Neural progenitor cell (in vitro differentiated cells): ENCODE results near the gene PTK6. TPM values are rescaled to one million over a fixed set of nuclear protein-coding genes. Genes with fewer than 3 reads are reported as not detected.

Source experiments
- DNase-seq: peaks from one replicate; pipeline ENCODE4 v3.0.0-alpha.2; 2016; ENCODE audit warnings: low spot score
- H2AFZ ChIP-seq: fragments of 200-600 bp; sonication (generic); replicated peaks from 2 replicates; pipeline ENCODE4 v1.6.1; 2016; ENCODE audit warnings: antibody characterized with exemption
- H3F3A ChIP-seq: fragments of 200-600 bp; sonication (generic); 2 replicates; pipeline ENCODE4 v1.6.1; 2016; ENCODE audit warnings: antibody characterized with exemption, low read depth
- H3K27ac ChIP-seq: fragments of 200-600 bp; sonication (generic); 2 replicates; pipeline ENCODE4 v1.5.1; 2016; ENCODE audit warnings: mild to moderate bottlenecking
- H3K27me3 ChIP-seq: fragments of 200-600 bp; sonication (generic); 2 replicates; pipeline ENCODE4 v1.6.1; 2016; ENCODE audit warnings: mild to moderate bottlenecking, moderate library complexity
- H3K36me3 ChIP-seq: fragments of 200-600 bp; sonication (generic); 2 replicates; pipeline ENCODE4 v1.5.1; 2016
- H3K4me1 ChIP-seq: fragments of 200-600 bp; sonication (generic); 2 replicates; pipeline ENCODE4 v1.6.1; 2016; ENCODE audit warnings: mixed run types
- H3K4me2 ChIP-seq: fragments of 200-600 bp; sonication (generic); 2 replicates; pipeline ENCODE4 v1.6.1; 2016
- H3K4me3 ChIP-seq: fragments of 200-600 bp; sonication (generic); 2 replicates; pipeline ENCODE4 v1.5.1; 2016
- H3K79me2 ChIP-seq: fragments of 200-600 bp; sonication (generic); 2 replicates; pipeline ENCODE4 v1.6.1; 2016; ENCODE audit warnings: low read depth
- H3K9ac ChIP-seq: fragments of 200-600 bp; sonication (generic); 2 replicates; pipeline ENCODE4 v1.6.1; 2016
- H3K9me3 ChIP-seq: fragments of 200-600 bp; sonication (generic); 2 replicates; pipeline ENCODE4 v1.5.1; 2016; ENCODE audit warnings: low read depth
- H4K20me1 ChIP-seq: fragments of 200-600 bp; sonication (generic); 2 replicates; pipeline ENCODE4 v1.6.1; 2016; ENCODE audit warnings: low read depth
- H3K27ac Mint-ChIP-seq: 3 replicates; pipeline ENCODE4 v1.8.0; 2021; ENCODE audit warnings: mixed read lengths
- H3K27me3 Mint-ChIP-seq: 2 replicates; pipeline ENCODE4 v1.8.0; 2022; ENCODE audit warnings: low read depth, mild to moderate bottlenecking, inconsistent platforms, moderate library complexity, mixed read lengths; ENCODE audit not compliant: insufficient read depth
- H3K36me3 Mint-ChIP-seq: 3 replicates; pipeline ENCODE4 v1.8.0; 2021; ENCODE audit warnings: mixed read lengths
- H3K4me1 Mint-ChIP-seq: 3 replicates; pipeline ENCODE4 v1.8.0; 2021; ENCODE audit warnings: mixed read lengths
- H3K4me3 Mint-ChIP-seq: 3 replicates; pipeline ENCODE4 v1.8.0; 2021; ENCODE audit warnings: mild to moderate bottlenecking, moderate library complexity, mixed read lengths
- H3K9me3 Mint-ChIP-seq: 3 replicates; pipeline ENCODE4 v1.8.0; 2020; ENCODE audit warnings: mixed read lengths
- CTCF ChIP-seq: fragments of 200-600 bp; sonication (generic); IDR thresholded peaks from 2 replicates; pipeline ENCODE4 v1.5.1; 2017; ENCODE audit warnings: antibody characterized with exemption, mild to moderate bottlenecking
- EZH2 ChIP-seq: fragments of 200-600 bp; sonication (generic); IDR thresholded peaks from 2 replicates; pipeline ENCODE4 v1.6.1; 2017; ENCODE audit warnings: antibody characterized with exemption, mild to moderate bottlenecking, moderate library complexity
- EZH2phosphoT487 ChIP-seq: fragments of 200-600 bp; sonication (generic); IDR thresholded peaks from 2 replicates; pipeline ENCODE4 v1.6.1; 2017; ENCODE audit warnings: antibody characterized with exemption
- total RNA-seq: library from RNA; depleted of rRNA; stranded (reverse); fragments of >200 nt; gene quantifications from 2 replicates; pipeline ENCODE4 v1.2.3, GENCODE V29; 2015; ENCODE audit warnings: low replicate concordance

PTK6 gene
- total RNA-seq, 1 donor from 2014 or later = not detected

DNA sequence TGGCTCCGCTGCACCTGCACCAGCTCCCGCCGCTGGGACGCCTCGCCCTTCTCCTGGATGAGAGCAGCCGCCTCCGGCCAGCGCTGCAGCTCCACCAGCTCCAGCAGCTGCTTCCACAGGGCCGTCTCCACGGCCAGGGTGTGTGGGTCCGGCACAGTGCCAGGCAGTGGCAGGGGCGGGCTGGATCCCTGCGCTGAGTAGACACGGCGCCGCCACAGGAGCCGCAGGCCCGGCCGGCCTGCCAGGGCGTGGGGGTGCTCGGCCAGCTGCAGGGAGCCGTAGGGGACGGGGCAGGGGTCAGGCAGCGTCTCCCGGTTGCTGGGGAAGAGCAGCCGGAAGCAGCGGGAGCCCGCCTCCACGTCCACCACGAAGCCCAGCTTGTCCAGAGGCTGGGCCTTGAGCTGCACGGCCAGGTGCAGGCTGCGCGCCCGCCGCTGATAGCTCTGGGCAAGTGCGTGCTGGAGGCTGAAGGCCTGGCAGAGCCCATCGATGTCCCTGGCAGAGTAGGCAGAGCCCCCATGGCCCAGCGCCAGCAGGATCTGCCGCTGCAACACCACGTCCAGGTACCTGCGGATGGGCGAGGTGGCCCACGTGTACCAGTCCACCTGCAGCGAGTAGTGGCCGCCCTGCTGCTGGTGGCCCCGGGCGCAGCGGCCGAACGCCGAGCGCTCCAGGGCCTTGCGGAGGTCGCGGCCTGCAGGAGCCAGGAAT is 26.2 kb upstream of the PTK6 start:
- no peaks in the 10 kb centered on the region for H3K4me1 Mint-ChIP-seq
- H3F3A ChIP-seq = no peaks in the 10 kb centered on the region
- no peaks in the 10 kb centered on the region for H3K4me1 ChIP-seq
- no peaks in the 10 kb centered on the region for H3K9me3 ChIP-seq
- no peaks in the 10 kb centered on the region for H3K9me3 Mint-ChIP-seq
- H3K27ac Mint-ChIP-seq = no peak overlapping the region
- H4K20me1 ChIP-seq = no peaks in the 10 kb centered on the region
- no peak overlapping the region for H3K4me3 Mint-ChIP-seq
- TF ChIP-seq EZH2 = no peak
- no peaks in the 10 kb centered on the region for H3K27me3 ChIP-seq
- H3K4me3 ChIP-seq = no peak overlapping the region
- H3K36me3 ChIP-seq = no peaks in the 10 kb centered on the region
- DNase-seq = no peak
- no peaks in the 10 kb centered on the region for H3K79me2 ChIP-seq
- no peaks in the 10 kb centered on the region for H3K36me3 Mint-ChIP-seq
- H3K27ac ChIP-seq = no peak overlapping the region
- H3K9ac ChIP-seq = no peak overlapping the region
- no peak overlapping the region for H3K4me2 ChIP-seq
- no peak overlapping the region for H2AFZ ChIP-seq
- H3K27me3 Mint-ChIP-seq = no peaks in the 10 kb centered on the region

DNA sequence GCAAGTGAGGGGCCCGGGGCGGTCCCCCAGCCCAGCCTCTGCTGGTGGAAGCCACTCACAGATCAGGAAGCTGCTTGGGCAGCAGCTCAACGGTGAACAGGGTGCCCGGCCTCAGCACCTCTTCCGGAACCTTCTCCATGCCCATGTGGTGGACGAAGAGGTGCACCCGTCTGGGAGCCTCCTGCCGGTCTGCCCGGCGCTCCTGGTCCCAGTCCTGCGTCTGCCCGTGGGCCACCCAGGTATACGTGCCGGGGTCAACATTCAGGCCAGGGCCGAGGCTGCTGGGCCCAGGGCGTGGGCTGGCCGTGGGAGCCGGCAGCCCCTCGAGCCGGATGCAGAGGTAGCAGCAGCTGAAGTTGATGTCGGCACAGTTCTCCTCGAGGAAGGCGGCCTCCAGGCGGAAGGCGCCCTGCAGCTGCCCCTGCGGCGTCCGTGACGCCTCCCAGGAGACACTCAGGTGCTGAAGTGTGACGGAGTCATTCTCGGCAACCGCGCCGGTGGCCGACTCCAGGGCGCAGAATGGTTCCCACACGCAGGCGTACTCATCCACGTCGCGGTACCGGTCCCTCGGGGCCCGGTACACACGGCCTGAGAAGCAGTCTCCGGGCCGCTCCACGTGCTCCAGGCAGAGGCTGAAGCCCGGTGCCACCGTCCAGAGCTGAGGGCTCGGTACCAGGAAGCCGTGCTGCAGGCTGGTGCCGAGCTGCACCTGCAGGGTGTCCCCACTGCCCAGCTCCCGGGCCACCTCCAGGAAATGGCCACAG is 25.5 kb upstream of the PTK6 start:
- H3K4me1 Mint-ChIP-seq = no peaks in the 10 kb centered on the region
- TF ChIP-seq EZH2 (no peak), CTCF (no peak), EZH2phosphoT487 (no peak)

DNA sequence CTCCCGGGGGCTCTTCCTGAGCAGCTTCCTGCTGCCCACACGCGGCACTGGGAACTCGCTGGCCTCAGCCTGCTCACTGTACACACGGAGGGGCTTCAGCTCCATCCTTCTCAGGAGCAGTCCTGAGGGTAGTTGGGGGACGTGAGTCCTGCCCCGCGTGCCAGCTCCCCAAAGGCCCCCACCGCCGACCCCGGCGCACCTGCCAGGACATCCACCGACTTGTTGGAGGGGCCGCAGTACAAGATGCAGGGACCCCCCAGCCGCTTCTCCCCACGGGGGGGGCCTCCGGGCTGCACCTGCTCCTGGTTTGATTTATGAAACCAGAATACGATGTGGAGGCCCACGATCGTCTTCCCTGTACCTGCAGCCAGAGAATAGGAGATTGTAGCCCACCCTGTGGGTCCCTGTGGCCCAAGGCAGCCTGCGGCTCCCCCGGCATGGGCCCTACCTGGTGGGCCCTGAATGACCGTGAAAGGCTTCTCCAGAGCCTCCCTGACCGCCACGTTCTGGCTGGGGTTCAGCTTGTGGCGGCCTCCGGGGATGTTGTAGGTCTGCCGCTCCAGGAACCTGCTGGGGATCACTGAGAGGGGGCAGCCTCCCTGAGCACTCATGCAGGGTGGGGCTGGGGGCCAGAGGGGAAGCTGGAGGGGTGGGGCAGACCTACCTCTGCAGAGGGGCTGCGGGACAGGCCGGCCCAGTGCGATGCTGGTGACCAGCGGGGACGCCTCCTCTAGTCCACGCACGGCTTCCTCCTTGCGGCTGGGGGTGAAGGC is 24.6 kb upstream of the PTK6 start:
- H3K9ac ChIP-seq = no peak overlapping the region
- H3K27me3 Mint-ChIP-seq = peaks cover 4% of the 10 kb centered on the region
- no peaks in the 10 kb centered on the region for H3K36me3 ChIP-seq
- H3K4me1 Mint-ChIP-seq = peaks cover 5% of the 10 kb centered on the region
- H3K27me3 ChIP-seq = no peaks in the 10 kb centered on the region
- no peaks in the 10 kb centered on the region for H3F3A ChIP-seq
- no peak overlapping the region for H3K27ac ChIP-seq
- H3K27ac Mint-ChIP-seq = no peak overlapping the region
- peaks cover 8% of the 10 kb centered on the region for H3K4me1 ChIP-seq
- H4K20me1 ChIP-seq = no peaks in the 10 kb centered on the region
- H3K79me2 ChIP-seq = no peaks in the 10 kb centered on the region
- no peak for DNase-seq
- no peak overlapping the region for H2AFZ ChIP-seq
- peaks cover 2% of the 10 kb centered on the region for H3K36me3 Mint-ChIP-seq
- no peak overlapping the region for H3K4me2 ChIP-seq
- peaks cover 2% of the 10 kb centered on the region for H3K9me3 Mint-ChIP-seq
- H3K9me3 ChIP-seq = no peaks in the 10 kb centered on the region
- H3K4me3 ChIP-seq = no peak overlapping the region
- H3K4me3 Mint-ChIP-seq = no peak overlapping the region
- TF ChIP-seq EZH2phosphoT487 = no peak
- no peak for TF ChIP-seq EZH2
- TF ChIP-seq CTCF = no peak

More for the DNA sequence above, 25.5 kb upstream of the PTK6 start:
- H3K36me3 Mint-ChIP-seq = no peaks in the 10 kb centered on the region
- H3K27me3 Mint-ChIP-seq = no peaks in the 10 kb centered on the region
- H3K4me2 ChIP-seq = no peak overlapping the region
- no peak overlapping the region for H2AFZ ChIP-seq
- no peaks in the 10 kb centered on the region for H3F3A ChIP-seq
- no peak overlapping the region for H3K9ac ChIP-seq
- no peaks in the 10 kb centered on the region for H3K79me2 ChIP-seq
- no peaks in the 10 kb centered on the region for H3K36me3 ChIP-seq
- no peak overlapping the region for H3K4me3 Mint-ChIP-seq
- no peak overlapping the region for H3K4me3 ChIP-seq
- no peaks in the 10 kb centered on the region for H3K9me3 Mint-ChIP-seq
- H3K27ac ChIP-seq = no peak overlapping the region
- no peaks in the 10 kb centered on the region for H4K20me1 ChIP-seq
- no peaks in the 10 kb centered on the region for H3K27me3 ChIP-seq
- no peak overlapping the region for H3K27ac Mint-ChIP-seq
- no peaks in the 10 kb centered on the region for H3K9me3 ChIP-seq
- no peaks in the 10 kb centered on the region for H3K4me1 ChIP-seq
- DNase-seq = no peak
